SJSA1 (cell line): ENCODE data around the gene ADARB2. TPM values are rescaled to one million over a fixed set of nuclear protein-coding genes. Genes with fewer than 3 reads are reported as not detected.

Source experiments
- DNase-seq, 2 experiments: peaks; one replicate each; pipeline ENCODE4 v3.0.0-alpha.2; 2015 to 2020; ENCODE audit warnings: low spot score in 2 of 2, low read depth in 1 of 2
- H3K27ac ChIP-seq: fragments of 250-450 bp; sonication (Bioruptor Pico); 2 replicates; pipeline ENCODE4 v1.5.1; 2020; ENCODE audit warnings: mild to moderate bottlenecking, moderate library complexity
- H3K27me3 ChIP-seq: fragments of 250-450 bp; sonication (Bioruptor Pico); replicated peaks from 2 replicates; pipeline ENCODE4 v1.5.1; 2020; ENCODE audit warnings: mild to moderate bottlenecking, moderate library complexity
- H3K36me3 ChIP-seq: fragments of 250-450 bp; sonication (Bioruptor Pico); 2 replicates; pipeline ENCODE4 v1.5.1; 2020; ENCODE audit warnings: mild to moderate bottlenecking
- H3K4me1 ChIP-seq: fragments of 250-450 bp; sonication (Bioruptor Pico); replicated peaks from 2 replicates; pipeline ENCODE4 v1.6.1; 2021; ENCODE audit warnings: mild to moderate bottlenecking
- H3K4me3 ChIP-seq: fragments of 250-450 bp; sonication (Bioruptor Pico); 2 replicates; pipeline ENCODE4 v1.5.1; 2020; ENCODE audit warnings: mild to moderate bottlenecking
- H3K9me3 ChIP-seq: fragments of 250-450 bp; sonication (Bioruptor Pico); replicated peaks from 2 replicates; pipeline ENCODE4 v1.5.1; 2020; ENCODE audit warnings: mild to moderate bottlenecking
- total RNA-seq: library from RNA; depleted of rRNA; stranded (reverse); fragments of >200 nt; shearing (Covaris generic); gene quantifications from 2 replicates; pipeline ENCODE4 v1.2.3, GENCODE V29; 2014

ADARB2 gene
- total RNA-seq, 1 experiment from 2014 or later = not detected

DNA sequence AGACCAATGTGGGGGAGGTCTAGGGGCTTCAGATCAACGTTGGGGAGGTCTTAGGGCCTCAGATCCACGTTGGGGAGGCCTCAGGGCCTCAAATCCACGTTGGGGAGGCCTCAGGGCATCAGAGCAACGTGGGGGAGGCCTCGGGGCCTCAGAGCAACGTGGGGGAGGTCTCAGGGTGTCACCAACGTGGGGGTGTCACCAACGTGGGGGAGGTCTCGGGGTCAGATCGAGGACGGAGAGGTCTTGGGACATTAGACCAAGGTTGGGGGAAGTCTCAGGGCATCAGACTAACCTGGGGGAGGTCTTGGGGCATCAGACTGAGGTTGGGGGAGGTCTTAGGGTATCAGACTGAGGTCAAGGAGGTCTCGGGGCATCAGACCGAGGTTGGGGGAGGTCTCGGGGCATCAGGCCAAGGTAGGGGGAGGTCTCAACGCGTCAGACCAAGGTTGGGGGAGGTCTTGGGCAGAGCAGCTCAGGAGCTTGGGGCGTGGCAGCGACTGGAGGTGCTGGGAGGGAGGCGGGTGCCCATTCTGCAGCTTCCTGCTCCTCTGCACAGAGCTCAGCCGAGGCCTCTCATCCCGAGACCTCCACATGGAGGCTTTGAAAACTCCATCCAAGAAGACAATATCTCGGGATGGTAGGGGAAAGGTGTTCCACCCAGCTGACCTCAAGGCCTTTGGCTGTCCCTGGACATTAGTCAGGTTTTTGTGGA lies 521.3 kb downstream of the ADARB2 start:
- H3K4me3 ChIP-seq = no peak overlapping the region
- no peak for DNase-seq
- H3K36me3 ChIP-seq = no peaks in the 10 kb centered on the region
- H3K27me3 ChIP-seq = no peaks in the 10 kb centered on the region; the same call in 1 of the 2 replicates
- 0 out of 2 replicates have a peak, but pooled peaks cover 3% of the 10 kb centered on the region for H3K9me3 ChIP-seq
- no peak overlapping the region for H3K27ac ChIP-seq
- H3K4me1 ChIP-seq = no peaks in the 10 kb centered on the region

DNA sequence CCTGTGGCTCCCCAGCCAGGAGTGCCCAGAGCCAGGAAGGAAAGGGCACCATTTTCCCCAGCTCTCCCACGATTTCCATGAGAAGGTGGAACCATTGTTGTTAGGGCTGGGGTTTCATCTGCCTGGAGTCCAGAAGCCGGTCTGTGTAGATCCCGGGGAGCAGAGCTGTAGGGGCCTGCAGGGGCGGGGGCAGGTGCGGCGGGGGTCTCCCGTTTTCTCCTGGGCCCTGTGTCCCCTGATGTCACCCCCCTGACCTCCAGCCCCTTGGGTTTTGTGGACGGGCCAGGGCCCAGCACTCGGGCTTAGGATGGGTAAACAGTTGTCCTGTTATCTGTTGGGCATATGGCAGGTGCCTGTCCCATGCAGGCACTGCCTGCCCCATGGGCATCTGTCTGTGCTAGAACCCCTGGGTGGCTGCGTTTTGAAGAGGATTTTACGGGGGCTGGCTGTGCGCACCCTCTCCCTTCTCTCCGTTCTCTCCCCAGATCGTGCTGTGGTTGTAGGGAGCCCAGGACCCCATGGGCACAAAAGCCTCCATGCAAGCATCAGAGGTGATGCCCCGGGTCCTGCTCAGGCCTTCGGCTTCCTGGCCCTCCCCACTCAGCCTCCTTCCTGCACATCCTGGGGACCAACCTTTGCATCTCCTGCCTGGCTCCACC lies 522.3 kb downstream of the ADARB2 start:
- 0 out of 2 replicates have a peak, but pooled peaks cover under 1% of the 10 kb centered on the region for H3K27me3 ChIP-seq

DNA sequence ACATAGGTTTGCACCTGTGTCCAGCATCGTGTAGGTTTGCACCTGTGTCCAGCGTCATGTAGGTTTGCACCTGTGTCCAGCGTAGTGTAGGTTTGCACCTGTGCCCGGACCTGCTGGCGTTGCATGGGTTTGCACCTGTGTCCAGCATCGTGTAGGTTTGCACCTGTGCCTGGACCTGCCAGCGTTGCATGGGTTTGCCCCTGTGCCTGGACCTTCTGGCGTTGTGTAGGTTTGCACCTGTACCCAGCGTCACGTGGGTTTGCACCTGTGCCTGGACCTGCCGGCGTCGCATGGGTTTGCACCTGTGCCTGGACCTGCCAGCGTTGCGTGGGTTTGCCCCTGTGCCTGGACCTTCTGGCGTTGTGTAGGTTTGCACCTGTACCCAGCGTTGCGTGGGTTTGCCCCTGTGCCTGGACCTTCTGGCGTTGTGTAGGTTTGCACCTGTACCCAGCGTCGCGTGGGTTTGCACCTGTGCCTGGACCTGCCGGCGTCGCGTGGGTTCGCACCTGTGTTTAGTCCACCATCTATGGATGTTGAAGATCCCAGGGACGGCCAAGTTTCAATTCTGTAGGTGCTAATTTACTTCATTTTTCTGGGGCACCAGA lies 523.2 kb downstream of the ADARB2 start:
- Histone ChIP-seq H3K27ac (no peak overlapping the region), H3K27me3 (0 out of 2 replicates have a peak, but pooled peaks cover 4% of the 10 kb centered on the region), H3K9me3 (no peaks in the 10 kb centered on the region), H3K4me3 (no peak overlapping the region), H3K36me3 (no peaks in the 10 kb centered on the region), H3K4me1 (no peaks in the 10 kb centered on the region)
- DNase-seq = no peak

More for the DNA sequence above, 522.3 kb downstream of the ADARB2 start:
- Histone ChIP-seq H3K36me3 (no peaks in the 10 kb centered on the region), H3K4me1 (no peaks in the 10 kb centered on the region), H3K4me3 (no peak overlapping the region), H3K27ac (no peak overlapping the region), H3K9me3 (0 out of 2 replicates have a peak, but pooled peaks cover 3% of the 10 kb centered on the region)
- no peak for DNase-seq

DNA sequence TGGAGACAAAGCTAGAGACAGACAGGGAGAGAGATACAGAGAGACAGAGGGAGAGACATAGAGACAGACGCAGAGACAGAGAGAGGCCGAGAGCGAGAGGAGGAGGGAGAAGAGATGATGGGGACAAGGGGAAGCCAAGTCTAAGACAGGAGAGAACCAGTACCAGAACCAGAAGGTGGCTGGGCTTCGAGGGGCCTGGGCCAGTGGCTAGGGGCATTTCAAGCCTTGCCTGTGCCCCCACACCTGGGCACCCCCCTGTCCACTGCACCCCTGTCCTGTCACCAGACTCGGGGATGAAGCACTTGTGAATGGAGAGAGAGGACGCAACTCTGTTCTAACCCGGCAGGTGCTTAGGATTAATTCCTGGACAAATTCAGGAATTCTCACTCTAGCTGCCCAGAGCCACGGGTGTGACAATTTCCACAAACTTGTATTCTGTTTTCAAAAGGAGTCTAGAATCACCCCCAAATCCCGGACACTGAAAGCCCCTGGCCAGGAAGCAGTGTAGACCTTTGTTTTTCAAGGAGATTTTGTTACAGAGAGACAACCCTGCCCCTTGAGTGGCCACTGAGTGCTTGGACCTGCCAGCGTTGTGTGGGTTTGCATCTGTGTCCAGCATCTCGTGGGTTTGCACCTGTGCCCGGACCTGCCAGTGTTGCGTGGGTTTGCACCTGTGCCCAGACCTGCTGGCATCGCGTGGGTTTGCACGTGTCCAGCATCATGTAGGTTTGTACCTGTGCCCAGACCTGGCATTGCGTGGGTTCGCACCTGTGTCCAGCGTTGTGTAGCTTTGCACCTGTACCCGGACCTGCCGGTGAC lies 523.9 kb downstream of the ADARB2 start:
- H3K4me1 ChIP-seq = no peaks in the 10 kb centered on the region
- DNase-seq = no peak
- H3K9me3 ChIP-seq = no peaks in the 10 kb centered on the region
- H3K27ac ChIP-seq = no peak overlapping the region
- H3K27me3 ChIP-seq = 0 out of 2 replicates have a peak, but pooled peaks cover 4% of the 10 kb centered on the region
- H3K4me3 ChIP-seq = no peak overlapping the region
- no peaks in the 10 kb centered on the region for H3K36me3 ChIP-seq

DNA sequence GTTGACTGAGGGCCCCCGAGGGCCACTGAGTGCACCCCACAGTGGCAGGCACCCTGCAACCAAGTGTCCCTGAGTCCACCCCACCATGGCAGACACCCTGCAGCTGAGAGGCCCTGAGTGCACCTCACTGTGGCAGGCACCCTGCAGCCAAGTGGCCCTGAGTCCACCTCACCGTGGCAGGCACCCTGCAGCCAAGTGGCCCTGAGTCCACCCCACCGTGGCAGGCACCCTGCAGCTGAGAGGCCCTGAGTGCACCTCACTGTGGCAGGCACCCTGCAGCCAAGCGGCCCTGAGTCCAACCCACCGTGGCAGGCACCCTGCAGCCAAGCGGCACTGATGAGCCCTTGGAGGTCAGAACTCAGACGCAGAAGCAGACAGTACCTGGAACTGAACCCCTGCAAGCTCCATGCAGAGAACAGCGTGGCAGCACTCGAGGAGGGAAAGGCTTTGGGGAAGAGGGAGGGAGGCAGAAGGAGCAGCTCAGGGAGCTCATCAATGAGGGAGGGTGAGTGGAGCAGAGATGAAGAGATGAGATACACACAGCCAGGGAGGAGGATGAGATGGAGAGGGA lies 524.7 kb downstream of the ADARB2 start:
- Histone ChIP-seq H3K9me3 (no peaks in the 10 kb centered on the region), H3K27ac (no peak overlapping the region), H3K4me3 (no peak overlapping the region), H3K36me3 (no peaks in the 10 kb centered on the region), H3K4me1 (no peaks in the 10 kb centered on the region), H3K27me3 (0 out of 2 replicates have a peak, but pooled peaks cover 4% of the 10 kb centered on the region)
- peak in 1 of 2 experiments; percentile 42 for DNase-seq

DNA sequence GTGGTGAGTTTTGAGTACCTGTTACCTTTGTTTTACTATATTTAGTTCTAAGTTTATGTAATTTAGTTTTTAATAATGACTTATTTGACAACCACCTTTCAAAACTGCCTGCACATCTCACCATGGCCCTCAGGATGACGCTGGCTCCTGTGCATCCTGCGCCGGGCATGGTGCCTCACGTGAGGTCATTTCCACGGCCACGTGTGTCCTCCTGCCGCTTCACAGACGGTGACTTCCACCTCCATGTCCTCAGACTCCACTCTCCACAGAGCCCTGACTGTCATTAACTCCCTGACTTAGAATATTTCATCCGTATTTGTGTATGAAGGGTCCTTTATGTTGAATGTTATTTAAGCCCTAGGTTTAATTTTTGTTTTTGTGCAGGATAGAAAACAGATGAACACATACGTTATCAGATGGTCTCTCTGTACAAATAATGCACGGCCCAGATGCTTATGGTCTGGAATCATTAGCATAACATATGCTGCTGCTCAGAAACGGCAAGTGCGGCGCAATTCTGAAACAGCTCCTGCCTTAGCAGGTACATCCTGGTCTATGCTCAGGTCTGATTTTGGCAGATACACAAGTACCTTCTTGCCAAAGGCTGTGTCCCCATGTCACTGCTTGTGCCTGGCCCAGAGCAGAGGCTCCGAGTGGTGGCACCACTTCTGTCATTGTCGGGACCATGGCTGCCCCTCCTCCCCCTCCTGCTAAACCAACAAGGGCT lies 525.3 kb downstream of the ADARB2 start:
- H3K36me3 ChIP-seq = no peaks in the 10 kb centered on the region
- no peaks in the 10 kb centered on the region for H3K9me3 ChIP-seq
- H3K4me1 ChIP-seq = no peaks in the 10 kb centered on the region
- DNase-seq = peak in 1 of 2 experiments; percentile 28
- H3K27me3 ChIP-seq = 0 out of 2 replicates have a peak, but pooled peaks cover 4% of the 10 kb centered on the region
- no peak overlapping the region for H3K27ac ChIP-seq
- no peak overlapping the region for H3K4me3 ChIP-seq

DNA sequence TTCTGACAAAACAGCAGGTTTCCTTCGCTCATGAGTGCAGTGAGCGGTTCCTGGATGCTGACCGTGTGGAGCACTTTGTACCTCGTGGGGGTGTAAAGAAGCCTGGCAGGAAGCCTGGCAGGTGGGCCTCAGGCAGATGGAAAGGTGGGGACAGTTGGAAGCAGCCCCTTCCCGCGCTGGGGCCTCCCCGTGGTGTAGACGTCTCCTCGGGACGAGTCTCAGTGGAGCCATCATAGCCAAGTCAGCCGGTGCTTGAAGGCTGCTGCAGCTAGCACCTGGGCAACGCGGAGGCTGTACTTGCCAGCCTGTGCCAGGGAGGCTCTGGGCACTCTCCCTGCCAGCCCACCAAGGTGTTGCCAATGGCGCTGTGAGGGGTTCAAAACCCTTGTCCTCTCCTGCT lies 526.7 kb downstream of the ADARB2 start:
- 0 out of 2 replicates have a peak, but pooled peaks cover 4% of the 10 kb centered on the region for H3K27me3 ChIP-seq
- H3K4me1 ChIP-seq = no peaks in the 10 kb centered on the region
- H3K27ac ChIP-seq = no peak overlapping the region
- H3K4me3 ChIP-seq = no peak overlapping the region
- peak in 1 of 2 experiments; percentile 37 for DNase-seq
- no peaks in the 10 kb centered on the region for H3K36me3 ChIP-seq
- no peaks in the 10 kb centered on the region for H3K9me3 ChIP-seq

DNA sequence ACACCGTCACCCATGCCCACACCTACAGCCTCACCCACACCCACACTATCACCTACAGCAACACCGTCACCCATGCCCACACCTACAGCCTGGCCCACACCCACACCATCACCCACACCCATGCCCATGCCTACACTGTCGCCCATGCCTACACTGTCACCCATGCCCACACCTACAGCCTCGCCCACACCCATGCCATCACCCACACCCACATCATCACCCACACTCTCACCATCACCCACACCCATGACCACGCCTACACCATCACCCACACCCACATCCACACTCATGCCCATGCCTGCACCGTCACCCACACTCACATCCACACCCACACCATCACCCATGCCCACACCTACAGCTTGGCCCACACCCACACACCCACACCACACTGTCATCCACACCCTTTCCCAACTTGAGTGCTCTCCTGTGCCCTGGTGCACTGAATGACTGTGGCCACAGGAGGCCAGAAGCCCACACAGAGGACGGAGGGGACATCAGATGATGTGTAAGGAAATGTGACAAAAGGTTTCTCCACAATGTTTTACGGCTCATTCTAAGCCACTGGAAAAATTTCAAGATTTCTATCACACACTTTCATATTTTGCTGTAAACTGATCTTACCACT lies 527.9 kb downstream of the ADARB2 start:
- no peak overlapping the region for H3K27ac ChIP-seq
- DNase-seq = no peak
- H3K4me1 ChIP-seq = no peaks in the 10 kb centered on the region
- H3K36me3 ChIP-seq = no peaks in the 10 kb centered on the region
- H3K27me3 ChIP-seq = 0 out of 2 replicates have a peak, but pooled peaks cover 4% of the 10 kb centered on the region
- H3K9me3 ChIP-seq = no peaks in the 10 kb centered on the region
- no peak overlapping the region for H3K4me3 ChIP-seq

DNA sequence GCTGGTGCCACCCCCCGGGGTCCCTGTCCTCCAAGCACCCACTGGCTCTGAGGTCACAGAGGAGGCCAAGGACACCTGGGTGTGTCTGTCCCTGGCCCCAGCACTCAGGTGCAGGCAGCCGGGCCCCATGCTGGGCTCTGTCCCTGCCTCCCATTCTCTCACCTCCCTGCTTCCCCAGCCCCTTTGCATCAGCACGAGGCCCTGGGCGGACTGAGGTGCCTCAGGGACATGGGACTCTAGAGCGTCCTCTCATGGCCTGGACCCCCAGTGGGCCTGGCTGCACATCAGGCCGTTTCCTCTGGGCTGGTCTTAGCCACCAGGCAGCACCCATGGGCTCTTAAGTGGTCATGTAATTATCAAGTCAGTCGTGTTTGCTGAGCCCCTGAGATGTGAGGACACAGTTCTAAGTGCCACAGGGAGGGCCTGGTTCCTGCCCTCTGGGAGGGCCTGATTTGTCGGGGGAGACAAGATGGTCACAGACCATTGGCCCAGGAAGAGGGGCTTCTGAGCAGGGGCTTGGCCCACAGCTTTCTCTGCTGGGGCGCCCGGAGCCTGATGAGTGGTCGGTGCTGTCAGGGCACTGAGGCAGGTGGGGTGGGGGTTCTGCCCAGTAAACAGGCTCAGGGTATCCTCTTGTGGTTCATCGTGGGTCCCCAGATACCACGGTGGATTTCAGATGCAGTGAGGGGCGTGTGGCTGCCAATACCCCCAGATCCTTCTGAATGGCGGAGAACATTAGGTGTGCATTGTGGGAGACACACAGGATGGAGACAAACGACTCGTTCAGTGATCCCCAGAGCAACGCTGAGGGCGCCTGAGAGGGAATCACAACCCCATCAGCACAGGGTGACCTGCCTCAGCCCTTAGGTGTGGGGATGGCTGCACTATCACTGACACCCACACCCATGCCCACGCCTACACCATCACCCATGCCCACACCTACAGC lies 528.7 kb downstream of the ADARB2 start:
- H3K4me3 ChIP-seq = no peak overlapping the region
- H3K27me3 ChIP-seq = 0 out of 2 replicates have a peak, but pooled peaks cover 4% of the 10 kb centered on the region
- no peak overlapping the region for H3K27ac ChIP-seq
- no peaks in the 10 kb centered on the region for H3K9me3 ChIP-seq
- H3K4me1 ChIP-seq = no peaks in the 10 kb centered on the region
- no peak for DNase-seq
- H3K36me3 ChIP-seq = no peaks in the 10 kb centered on the region

DNA sequence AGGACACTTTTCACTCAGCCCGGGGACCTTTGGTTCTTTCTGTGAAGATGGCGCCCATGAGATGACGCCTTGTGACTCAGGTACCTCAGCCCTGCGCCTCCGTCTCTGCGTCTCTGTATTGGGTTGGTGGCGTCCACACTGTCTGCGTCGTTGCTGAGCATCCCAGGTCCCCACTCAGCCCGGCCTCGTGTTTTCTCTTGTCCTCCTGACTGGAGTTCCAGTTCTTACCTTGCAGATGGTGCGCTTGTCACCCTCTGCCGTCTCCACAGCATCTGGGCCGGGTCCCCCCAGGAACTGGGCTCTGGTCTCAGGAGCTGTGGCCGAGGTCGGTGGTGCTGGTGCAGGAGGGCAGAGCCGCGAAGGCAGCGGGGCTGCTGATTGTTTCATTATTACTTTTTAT lies 530.7 kb downstream of the ADARB2 start:
- Histone ChIP-seq H3K36me3 (no peaks in the 10 kb centered on the region), H3K9me3 (no peaks in the 10 kb centered on the region), H3K27ac (no peak overlapping the region), H3K4me1 (no peaks in the 10 kb centered on the region), H3K4me3 (no peak overlapping the region), H3K27me3 (peaks cover 12% of the 10 kb centered on the region; the same call in 1 of the 2 replicates)
- DNase-seq = peak in 1 of 2 experiments; percentile 30

DNA sequence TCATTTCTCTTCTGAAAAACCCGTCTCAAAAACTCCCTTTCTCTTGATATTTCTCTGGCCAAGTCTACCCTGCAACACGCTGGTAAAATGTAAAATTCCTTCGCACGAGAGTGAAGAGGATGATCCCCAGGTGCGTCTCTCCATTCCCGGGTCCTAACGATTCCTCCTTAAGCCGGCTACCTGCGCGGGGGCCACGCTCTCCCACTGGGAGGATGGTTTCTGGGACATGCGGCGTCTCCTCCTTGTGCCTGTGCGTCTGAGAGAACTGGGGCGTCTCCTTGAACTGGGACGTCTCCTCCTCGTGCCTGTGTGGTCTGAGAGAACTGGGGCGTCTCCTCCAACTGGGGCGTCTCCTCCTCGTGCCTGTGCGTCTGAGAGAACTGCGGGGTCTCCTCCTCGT lies 531.2 kb downstream of the ADARB2 start:
- Histone ChIP-seq H3K36me3 (no peaks in the 10 kb centered on the region), H3K27ac (no peak overlapping the region), H3K27me3 (peaks cover 13% of the 10 kb centered on the region; the same call in 1 of the 2 replicates), H3K9me3 (no peaks in the 10 kb centered on the region), H3K4me1 (no peaks in the 10 kb centered on the region), H3K4me3 (no peak overlapping the region)
- no peak for DNase-seq
